CD4-positive, alpha-beta T cell (primary cell): Measurements from ENCODE around the gene G3BP2. TPM values are rescaled to one million over a fixed set of nuclear protein-coding genes. Genes with fewer than 3 reads are reported as not detected.

Experiments
- ATAC-seq: fragments of 200-7000 bp; cut with Tn5 transposase; one replicate; pipeline ENCODE4 v1.10.0; 2022; ENCODE audit warnings: mild to moderate bottlenecking; ENCODE audit not compliant: poor library complexity
- CTCF ChIA-PET: fragments of 350-600 bp; sonication (Branson Sonifier 250); formaldehyde crosslinking; loops from one replicate; lab custom pipeline; 2021; ENCODE audit warnings: antibody characterized with exemption, inconsistent platforms; lab: Charles Lee
- POLR2A ChIA-PET: fragments of 350-600 bp; sonication (Branson Sonifier 250); formaldehyde crosslinking; loops from one replicate; lab custom pipeline; 2021; ENCODE audit warnings: antibody characterized with exemption, inconsistent platforms; lab: Charles Lee
- DNase-seq, 14 experiments: peaks; one replicate each; pipeline ENCODE4 v3.0.0-alpha.2; 2013 to 2020; ENCODE audit warnings: mixed read lengths in 2 of 14
- H3K27ac ChIP-seq, 2 donors: one replicate each; pipeline versions ENCODE4 v1.5.1 to v1.7.0; 2013; ENCODE audit warnings: low read length in 2 of 2, low read depth in 1 of 2, mild to moderate bottlenecking in 1 of 2
- H3K27me3 ChIP-seq, 2 experiments: 1 replicate in 1 of 2; 2 replicates in 1 of 2; pipeline versions ENCODE4 v1.6.1 to v1.7.0; 2013; ENCODE audit warnings: low read length in 2 of 2, control low read depth in 1 of 2, mild to moderate bottlenecking in 1 of 2, moderate library complexity in 1 of 2; ENCODE audit not compliant: insufficient read depth in 2 of 2, control insufficient read depth in 1 of 2
- H3K36me3 ChIP-seq: one replicate; pipeline ENCODE4 v1.6.1; 2013; ENCODE audit warnings: low read length, control low read depth; ENCODE audit not compliant: insufficient read depth
- H3K4me1 ChIP-seq: one replicate; pipeline ENCODE4 v1.6.1; 2013; ENCODE audit warnings: low read length, control low read depth; ENCODE audit not compliant: insufficient read depth
- H3K4me3 ChIP-seq: one replicate; pipeline ENCODE4 v1.5.1; 2013; ENCODE audit warnings: mild to moderate bottlenecking, low read length, moderate library complexity
- H3K9me3 ChIP-seq, 2 experiments: 1 replicate in 1 of 2; 2 replicates in 1 of 2; pipeline versions ENCODE4 v1.6.1 to v1.7.0; 2013; ENCODE audit warnings: low read length in 2 of 2, mild to moderate bottlenecking in 2 of 2, control low read depth in 1 of 2, moderate library complexity in 1 of 2; ENCODE audit not compliant: control insufficient read depth in 1 of 2, insufficient read depth in 1 of 2
- H3K27ac Mint-ChIP-seq: one replicate; pipeline ENCODE4 v1.8.0; 2020; ENCODE audit warnings: mixed read lengths
- H3K27me3 Mint-ChIP-seq: one replicate; pipeline ENCODE4 v1.8.0; 2021; ENCODE audit warnings: mixed read lengths
- H3K36me3 Mint-ChIP-seq: one replicate; pipeline ENCODE4 v1.8.0; 2021; ENCODE audit warnings: low read depth, mixed read lengths
- H3K4me1 Mint-ChIP-seq: one replicate; pipeline ENCODE4 v1.8.0; 2021; ENCODE audit warnings: low read depth, mixed read lengths
- H3K4me3 Mint-ChIP-seq: one replicate; pipeline ENCODE4 v1.8.0; 2020; ENCODE audit warnings: mild to moderate bottlenecking, mixed read lengths
- H3K9me3 Mint-ChIP-seq: one replicate; pipeline ENCODE4 v1.8.0; 2020; ENCODE audit warnings: mixed read lengths
- CTCF ChIP-seq: fragments of 200-600 bp; IDR thresholded peaks from one replicate; pipeline ENCODE4 v1.8.0; 2022; ENCODE audit warnings: antibody characterized with exemption, mild to moderate bottlenecking
- intact Hi-C, 2 experiments: fragments of 100-400 bp; cut with DNase I in 1 of 2; cut with micrococcal nuclease in 1 of 2; formaldehyde crosslinking; loops; one replicate each; pipeline versions ENCODE4 v1.15.1 to v1.9.0; 2023 to 2025; cut with DNase I, micrococcal nuclease
- total RNA-seq, 174 experiments: library from RNA in 2 of 174; stranded (reverse) in 2 of 174; gene quantifications; one replicate each; pipeline ENCODE4 v1.2.3 and lab custom pipeline; 2021 to 2026

The G3BP2 gene
- total RNA-seq, 2 experiments from 2014 or later, result 319 to 322 TPM

GRCh38 chr4:75678965-75679364 is 5.8 kb upstream of the G3BP2 start:
- Histone ChIP-seq H3K27me3 (no peaks in the 10 kb centered on the region), H3K36me3 (no peaks in the 10 kb centered on the region), H3K4me3 (no peak overlapping the region), H3K27ac (no peak overlapping the region), H3K4me1 (peaks cover 14% of the 10 kb centered on the region), H3K9me3 (no peaks in the 10 kb centered on the region)
- ChIA-PET CTCF (interaction anchor here (1.2 kb wide), 1 partner anchor 45 kb away, joined by 3 read pairs; the partner anchor contains the start of gene USO1), POLR2A (no interaction called here)
- Mint-ChIP-seq H3K27me3 (no peaks in the 10 kb centered on the region), H3K36me3 (no peaks in the 10 kb centered on the region), H3K4me3 (no peak overlapping the region), H3K9me3 (no peaks in the 10 kb centered on the region), H3K4me1 (peaks cover 32% of the 10 kb centered on the region), H3K27ac (no peak overlapping the region)
- ATAC-seq (no peak), DNase-seq (no peak)
- no peak for TF ChIP-seq CTCF
- intact Hi-C loops, result loop anchor here in 1 of 2 experiments (10.0 kb wide), 1 partner anchor 164 kb away; the partner anchor contains the start of genes RCHY1 and THAP6

- ChIA-PET POLR2A (no interaction called here), CTCF (interaction anchor here (1.2 kb wide), 1 partner anchor 46 kb away, joined by 3 read pairs; the partner anchor contains the start of gene USO1)
- H3K27me3 Mint-ChIP-seq, result no peaks in the 10 kb centered on the region
- H3K36me3 Mint-ChIP-seq, result peaks cover 4% of the 10 kb centered on the region
- no peaks in the 10 kb centered on the region for H3K9me3 Mint-ChIP-seq
- H3K4me1 Mint-ChIP-seq, result peaks cover 33% of the 10 kb centered on the region
- H3K4me3 Mint-ChIP-seq, result no peak overlapping the region
- H3K4me3 ChIP-seq, result no peak overlapping the region
- TF ChIP-seq CTCF, result no peak
- intact Hi-C loops, result loop anchor here in 1 of 2 experiments (10.0 kb wide), 1 partner anchor 164 kb away; the partner anchor contains the start of genes RCHY1 and THAP6
- no peaks in the 10 kb centered on the region for H3K27me3 ChIP-seq
- no peak overlapping the region for H3K27ac Mint-ChIP-seq
- ATAC-seq (no peak), DNase-seq (no peak)
- no peaks in the 10 kb centered on the region for H3K9me3 ChIP-seq
- H3K27ac ChIP-seq, result no peak overlapping the region
- H3K4me1 ChIP-seq, result peaks cover 17% of the 10 kb centered on the region
- no peaks in the 10 kb centered on the region for H3K36me3 ChIP-seq
Observed at GRCh38 chr4:75678473-75678872, 5.3 kb upstream of the G3BP2 start.

- no peaks in the 10 kb centered on the region for H3K9me3 Mint-ChIP-seq
- peaks cover 31% of the 10 kb centered on the region for H3K36me3 Mint-ChIP-seq
- H3K27ac ChIP-seq, result no peak overlapping the region
- H3K4me1 ChIP-seq, result peaks cover 18% of the 10 kb centered on the region
- H3K9me3 ChIP-seq, result no peaks in the 10 kb centered on the region
- H3K27ac Mint-ChIP-seq, result peak overlapping the region; percentile 65
- DNase-seq, result no peak
- no peak overlapping the region for H3K4me3 ChIP-seq
- peaks cover 41% of the 10 kb centered on the region for H3K4me1 Mint-ChIP-seq
- no peaks in the 10 kb centered on the region for H3K27me3 Mint-ChIP-seq
- no peak for ATAC-seq
- H3K36me3 ChIP-seq, result no peaks in the 10 kb centered on the region
- no peak for TF ChIP-seq CTCF
- H3K4me3 Mint-ChIP-seq, result peak overlapping the region; percentile 38
- ChIA-PET POLR2A (interaction anchor here (0.9 to 10.2 kb wide), 2 partner anchors 48 to 52 kb away, joined by 4 to 175 read pairs; partner anchors contain the start of gene USO1), CTCF (no interaction called here)
- intact Hi-C loops, result loop anchor here in 1 of 2 experiments (10.0 kb wide), 1 partner anchor 160 kb away; the partner anchor contains the start of genes RCHY1 and THAP6
- no peaks in the 10 kb centered on the region for H3K27me3 ChIP-seq
Observed at GRCh38 chr4:75675004-75675531, 1.9 kb upstream of the G3BP2 start.
